H1 (cell line): ENCODE results near the gene PRKAG1. TPM values are rescaled to one million over a fixed set of nuclear protein-coding genes. Genes with fewer than 3 reads are reported as not detected.
A peak's percentile ranks its signal among the peaks of the same experiment; 100 is the strongest.

Experiments
- CBX5 ChIP-seq: fragments of 300-800, 300-1000 bp; sonication (generic); IDR thresholded peaks from 2 replicates; pipeline ENCODE4 v1.7.1; 2016; ENCODE audit warnings: antibody characterized with exemption, low read length, low read depth
- CREB1 ChIP-seq: IDR thresholded peaks from 2 replicates; pipeline ENCODE4 v1.6.1; 2012; ENCODE audit warnings: inconsistent platforms
- EZH2 ChIP-seq: fragments of 200-600 bp; sonication (generic); IDR thresholded peaks from 2 replicates; pipeline ENCODE4 v1.7.1; 2012; ENCODE audit warnings: low read depth, mild to moderate bottlenecking, moderate library complexity, low read length, inconsistent platforms; ENCODE audit not compliant: severe bottlenecking
- POLR2A ChIP-seq, 2 experiments: IDR thresholded peaks; 1 replicate in 1 of 2; 2 replicates in 1 of 2; pipeline ENCODE4 v1.6.1; 2011; ENCODE audit warnings: low read depth in 2 of 2, low read length in 2 of 2, mild to moderate bottlenecking in 2 of 2; ENCODE audit errors: control extremely low read depth in 1 of 2
- polyA plus RNA-seq, 7 experiments: library from polyadenylated mRNA; depleted of rRNA in 3 of 7; stranded (reverse) in 5 of 7; unstranded in 2 of 7; fragments of >200 nt in 5 of 7; fragments of 200-250 nt in 2 of 7; gene quantifications; 1 replicate in 5 of 7; 2 replicates in 1 of 7; 4 replicates in 1 of 7; pipeline versions ENCODE4 v1.2.1 to v1.2.3, GENCODE V29; 2011 to 2013; ENCODE audit warnings: missing spikeins in 2 of 7, mixed read lengths in 2 of 7
- total RNA-seq: library from RNA; stranded (reverse); fragmentation: NEBNext Ultra II Directional; extraction: Animal tissue kit (Norgen Biotek cat#: 25700); gene quantifications from 2 replicates; pipeline ENCODE4 v1.2.1, GENCODE V29; 2021
- TF ChIP-seq, protein P1 (sequence below): fragments of 300-600 bp; sonication (generic); IDR thresholded peaks from 2 replicates; pipeline ENCODE4 v1.7.1; 2012; ENCODE audit warnings: low read length, moderate library complexity, mild to moderate bottlenecking, inconsistent platforms; ENCODE audit not compliant: insufficient replicate concordance

Gene PRKAG1
- total and polyA plus RNA-seq, 2 of the 8 experiments (the other 6 are each of a cell fraction or from before 2014, with no cell fraction given), result 38.6 to 57.5 TPM

DNA sequence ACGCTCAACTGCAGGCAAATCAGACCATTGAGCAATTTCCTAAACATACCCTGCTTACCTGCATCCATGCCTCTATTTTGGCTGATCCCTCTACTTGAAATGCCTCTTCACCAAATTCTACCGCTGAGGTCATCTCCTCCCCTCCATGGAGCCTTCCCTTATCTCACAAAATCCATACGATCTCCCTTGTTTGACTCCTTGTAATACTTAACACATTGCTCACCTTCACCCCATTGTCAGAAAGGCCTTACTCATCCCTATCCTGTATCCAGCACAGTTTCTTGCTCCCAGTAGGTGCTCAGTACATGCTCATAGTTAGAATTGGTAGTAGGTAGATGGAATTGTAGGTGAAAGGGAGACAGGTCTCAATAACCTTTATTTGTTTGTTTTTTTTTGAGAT, 24.8 kb downstream of the PRKAG1 start (continued):
- TF ChIP-seq, protein P1, sequence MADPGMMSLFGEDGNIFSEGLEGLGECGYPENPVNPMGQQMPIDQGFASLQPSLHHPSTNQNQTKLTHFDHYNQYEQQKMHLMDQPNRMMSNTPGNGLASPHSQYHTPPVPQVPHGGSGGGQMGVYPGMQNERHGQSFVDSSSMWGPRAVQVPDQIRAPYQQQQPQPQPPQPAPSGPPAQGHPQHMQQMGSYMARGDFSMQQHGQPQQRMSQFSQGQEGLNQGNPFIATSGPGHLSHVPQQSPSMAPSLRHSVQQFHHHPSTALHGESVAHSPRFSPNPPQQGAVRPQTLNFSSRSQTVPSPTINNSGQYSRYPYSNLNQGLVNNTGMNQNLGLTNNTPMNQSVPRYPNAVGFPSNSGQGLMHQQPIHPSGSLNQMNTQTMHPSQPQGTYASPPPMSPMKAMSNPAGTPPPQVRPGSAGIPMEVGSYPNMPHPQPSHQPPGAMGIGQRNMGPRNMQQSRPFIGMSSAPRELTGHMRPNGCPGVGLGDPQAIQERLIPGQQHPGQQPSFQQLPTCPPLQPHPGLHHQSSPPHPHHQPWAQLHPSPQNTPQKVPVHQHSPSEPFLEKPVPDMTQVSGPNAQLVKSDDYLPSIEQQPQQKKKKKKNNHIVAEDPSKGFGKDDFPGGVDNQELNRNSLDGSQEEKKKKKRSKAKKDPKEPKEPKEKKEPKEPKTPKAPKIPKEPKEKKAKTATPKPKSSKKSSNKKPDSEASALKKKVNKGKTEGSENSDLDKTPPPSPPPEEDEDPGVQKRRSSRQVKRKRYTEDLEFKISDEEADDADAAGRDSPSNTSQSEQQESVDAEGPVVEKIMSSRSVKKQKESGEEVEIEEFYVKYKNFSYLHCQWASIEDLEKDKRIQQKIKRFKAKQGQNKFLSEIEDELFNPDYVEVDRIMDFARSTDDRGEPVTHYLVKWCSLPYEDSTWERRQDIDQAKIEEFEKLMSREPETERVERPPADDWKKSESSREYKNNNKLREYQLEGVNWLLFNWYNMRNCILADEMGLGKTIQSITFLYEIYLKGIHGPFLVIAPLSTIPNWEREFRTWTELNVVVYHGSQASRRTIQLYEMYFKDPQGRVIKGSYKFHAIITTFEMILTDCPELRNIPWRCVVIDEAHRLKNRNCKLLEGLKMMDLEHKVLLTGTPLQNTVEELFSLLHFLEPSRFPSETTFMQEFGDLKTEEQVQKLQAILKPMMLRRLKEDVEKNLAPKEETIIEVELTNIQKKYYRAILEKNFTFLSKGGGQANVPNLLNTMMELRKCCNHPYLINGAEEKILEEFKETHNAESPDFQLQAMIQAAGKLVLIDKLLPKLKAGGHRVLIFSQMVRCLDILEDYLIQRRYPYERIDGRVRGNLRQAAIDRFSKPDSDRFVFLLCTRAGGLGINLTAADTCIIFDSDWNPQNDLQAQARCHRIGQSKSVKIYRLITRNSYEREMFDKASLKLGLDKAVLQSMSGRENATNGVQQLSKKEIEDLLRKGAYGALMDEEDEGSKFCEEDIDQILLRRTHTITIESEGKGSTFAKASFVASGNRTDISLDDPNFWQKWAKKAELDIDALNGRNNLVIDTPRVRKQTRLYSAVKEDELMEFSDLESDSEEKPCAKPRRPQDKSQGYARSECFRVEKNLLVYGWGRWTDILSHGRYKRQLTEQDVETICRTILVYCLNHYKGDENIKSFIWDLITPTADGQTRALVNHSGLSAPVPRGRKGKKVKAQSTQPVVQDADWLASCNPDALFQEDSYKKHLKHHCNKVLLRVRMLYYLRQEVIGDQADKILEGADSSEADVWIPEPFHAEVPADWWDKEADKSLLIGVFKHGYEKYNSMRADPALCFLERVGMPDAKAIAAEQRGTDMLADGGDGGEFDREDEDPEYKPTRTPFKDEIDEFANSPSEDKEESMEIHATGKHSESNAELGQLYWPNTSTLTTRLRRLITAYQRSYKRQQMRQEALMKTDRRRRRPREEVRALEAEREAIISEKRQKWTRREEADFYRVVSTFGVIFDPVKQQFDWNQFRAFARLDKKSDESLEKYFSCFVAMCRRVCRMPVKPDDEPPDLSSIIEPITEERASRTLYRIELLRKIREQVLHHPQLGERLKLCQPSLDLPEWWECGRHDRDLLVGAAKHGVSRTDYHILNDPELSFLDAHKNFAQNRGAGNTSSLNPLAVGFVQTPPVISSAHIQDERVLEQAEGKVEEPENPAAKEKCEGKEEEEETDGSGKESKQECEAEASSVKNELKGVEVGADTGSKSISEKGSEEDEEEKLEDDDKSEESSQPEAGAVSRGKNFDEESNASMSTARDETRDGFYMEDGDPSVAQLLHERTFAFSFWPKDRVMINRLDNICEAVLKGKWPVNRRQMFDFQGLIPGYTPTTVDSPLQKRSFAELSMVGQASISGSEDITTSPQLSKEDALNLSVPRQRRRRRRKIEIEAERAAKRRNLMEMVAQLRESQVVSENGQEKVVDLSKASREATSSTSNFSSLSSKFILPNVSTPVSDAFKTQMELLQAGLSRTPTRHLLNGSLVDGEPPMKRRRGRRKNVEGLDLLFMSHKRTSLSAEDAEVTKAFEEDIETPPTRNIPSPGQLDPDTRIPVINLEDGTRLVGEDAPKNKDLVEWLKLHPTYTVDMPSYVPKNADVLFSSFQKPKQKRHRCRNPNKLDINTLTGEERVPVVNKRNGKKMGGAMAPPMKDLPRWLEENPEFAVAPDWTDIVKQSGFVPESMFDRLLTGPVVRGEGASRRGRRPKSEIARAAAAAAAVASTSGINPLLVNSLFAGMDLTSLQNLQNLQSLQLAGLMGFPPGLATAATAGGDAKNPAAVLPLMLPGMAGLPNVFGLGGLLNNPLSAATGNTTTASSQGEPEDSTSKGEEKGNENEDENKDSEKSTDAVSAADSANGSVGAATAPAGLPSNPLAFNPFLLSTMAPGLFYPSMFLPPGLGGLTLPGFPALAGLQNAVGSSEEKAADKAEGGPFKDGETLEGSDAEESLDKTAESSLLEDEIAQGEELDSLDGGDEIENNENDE, result no peak
- TF ChIP-seq POLR2A (IDR thresholded peaks at IDR 0.05; ENCODE audit: control extremely low read depth in 1 of 2, low read depth in 2 of 2, low read length in 2 of 2), result no peak
- TF ChIP-seq EZH2, result peak; percentile 26
- no peak for TF ChIP-seq CREB1
- no peak for TF ChIP-seq CBX5
